GM21390 (cell line): ENCODE data around the gene CUX1.
"Not testable (repeated sequence)": the region's sequence is repeated elsewhere in the genome, so short reads cannot be mapped to it uniquely, and the experiment has no call there.

Source experiments
- ATAC-seq: cut with Tn5 transposase; IDR thresholded peaks from one replicate; pipeline ENCODE4 v1.9.1; 2021; ENCODE audit not compliant: unreplicated experiment

Gene CUX1

GRCh38 chr7:101849314-101849713 is 31.9 kb downstream of the CUX1 start:
- ATAC-seq: not testable (repeated sequence)

DNA sequence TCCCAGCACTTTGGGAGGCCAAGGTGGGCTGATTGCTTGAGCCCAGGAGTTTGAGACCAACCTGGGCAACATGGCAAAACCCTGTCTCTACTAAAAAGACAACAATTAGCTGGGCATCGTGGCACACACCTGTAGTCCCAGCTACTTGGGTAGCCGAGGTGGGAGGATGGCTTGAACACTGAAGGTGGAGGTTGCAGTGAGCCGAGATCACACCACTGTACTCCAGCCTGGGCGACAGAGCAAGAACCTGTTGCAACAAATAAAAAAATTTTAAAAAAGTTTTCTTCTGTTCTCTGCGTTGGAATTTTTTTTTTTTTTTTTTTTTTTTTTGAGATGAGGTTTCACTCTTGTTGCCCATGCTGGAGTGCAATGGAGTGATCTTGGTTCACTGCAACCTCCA is 34.9 kb downstream of the CUX1 start:
- not testable (repeated sequence) for ATAC-seq

DNA sequence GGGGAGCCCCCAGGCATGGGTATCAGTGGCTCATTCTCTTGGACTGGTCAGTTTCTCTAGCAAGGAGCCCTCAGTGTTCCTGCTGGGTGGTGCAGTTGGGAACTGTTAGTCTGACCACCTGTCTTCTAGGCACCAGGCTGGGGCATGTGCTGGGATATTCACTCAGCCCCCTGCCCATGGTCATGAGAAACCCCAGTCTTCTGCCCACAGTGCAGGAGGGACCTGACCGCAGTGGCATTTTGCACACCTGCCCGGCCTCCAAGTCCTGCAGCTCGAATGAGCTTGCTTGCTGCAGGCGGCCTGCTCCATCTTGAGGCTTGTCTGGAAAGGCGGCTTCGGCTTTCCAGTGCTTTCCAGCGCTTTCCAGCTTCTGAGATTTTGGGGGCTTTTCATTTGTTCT is 36.3 kb downstream of the CUX1 start:
- no peak for ATAC-seq

GRCh38 chr7:101854084-101854865 is 36.8 kb downstream of the CUX1 start:
- no peak for ATAC-seq

DNA sequence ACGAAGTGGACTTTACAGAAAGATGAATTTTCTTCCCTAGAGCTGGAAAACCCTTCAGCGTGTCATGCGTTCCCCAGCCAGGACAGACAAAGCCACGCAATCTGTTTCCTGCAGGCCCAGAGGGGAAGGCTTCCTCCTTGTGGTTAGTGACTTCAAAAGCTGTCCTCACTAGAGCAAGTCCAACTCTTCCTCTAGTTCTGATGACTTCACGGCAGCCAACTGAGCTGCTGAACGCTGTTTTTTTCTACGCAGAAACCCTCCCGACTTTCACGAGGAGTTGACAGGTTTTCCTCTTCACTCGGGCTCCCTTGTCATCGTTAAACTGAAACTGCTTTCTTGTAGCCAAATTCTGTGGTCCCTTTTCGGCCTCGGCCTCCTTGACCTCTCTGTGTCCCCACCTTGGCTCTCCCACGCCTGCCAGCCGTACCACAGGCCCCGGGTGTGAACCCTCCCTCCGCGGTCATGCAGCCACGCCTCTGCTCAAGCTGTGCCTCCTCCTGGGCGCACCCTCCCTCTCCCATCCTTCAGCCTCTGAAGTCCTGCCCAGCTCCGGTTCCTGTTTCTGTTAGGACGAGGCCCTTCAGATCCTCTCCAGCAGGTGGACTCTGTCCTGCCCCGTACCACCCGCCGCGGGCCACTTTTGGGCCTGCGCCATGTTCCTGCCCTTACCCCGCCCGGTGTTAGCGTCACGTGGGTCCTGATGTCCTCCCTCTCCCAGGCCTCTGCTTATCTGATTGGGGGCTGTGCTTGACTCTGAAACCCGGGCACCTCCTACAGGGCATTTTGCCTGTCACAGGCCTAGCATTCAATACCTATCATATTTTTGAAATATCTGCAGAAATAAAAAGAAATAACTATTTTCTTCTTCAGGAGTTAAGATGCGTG is 39.3 kb downstream of the CUX1 start:
- peak; percentile 87 for ATAC-seq

DNA sequence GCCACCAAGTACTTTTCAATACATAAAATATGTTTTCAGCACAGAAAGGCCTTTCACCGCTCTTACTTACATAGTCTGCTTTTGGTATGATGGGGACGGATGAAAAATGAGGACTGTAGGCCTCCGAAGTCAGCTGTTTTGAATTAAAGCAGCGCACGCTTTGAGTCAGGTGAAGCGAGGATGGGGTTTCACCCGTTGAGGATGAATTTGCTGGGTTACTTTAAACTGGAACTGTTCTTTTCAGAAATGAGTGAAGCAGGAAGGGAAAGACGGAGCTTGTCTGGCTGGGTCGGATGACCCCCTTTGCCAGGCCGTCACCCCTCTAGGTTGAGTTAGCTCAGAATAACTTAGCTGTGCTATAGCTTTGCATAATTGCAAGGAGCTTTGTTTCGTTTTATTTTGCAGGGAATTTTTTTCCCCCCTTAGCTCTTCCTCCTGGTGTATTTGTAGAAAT is 40.0 kb downstream of the CUX1 start:
- ATAC-seq: no peak

GRCh38 chr7:101858437-101859385 is 41.3 kb downstream of the CUX1 start:
- no peak for ATAC-seq

- ATAC-seq: no peak
These were observed 42.1 kb downstream of the CUX1 start for GRCh38 chr7:101859411-101860106.

DNA sequence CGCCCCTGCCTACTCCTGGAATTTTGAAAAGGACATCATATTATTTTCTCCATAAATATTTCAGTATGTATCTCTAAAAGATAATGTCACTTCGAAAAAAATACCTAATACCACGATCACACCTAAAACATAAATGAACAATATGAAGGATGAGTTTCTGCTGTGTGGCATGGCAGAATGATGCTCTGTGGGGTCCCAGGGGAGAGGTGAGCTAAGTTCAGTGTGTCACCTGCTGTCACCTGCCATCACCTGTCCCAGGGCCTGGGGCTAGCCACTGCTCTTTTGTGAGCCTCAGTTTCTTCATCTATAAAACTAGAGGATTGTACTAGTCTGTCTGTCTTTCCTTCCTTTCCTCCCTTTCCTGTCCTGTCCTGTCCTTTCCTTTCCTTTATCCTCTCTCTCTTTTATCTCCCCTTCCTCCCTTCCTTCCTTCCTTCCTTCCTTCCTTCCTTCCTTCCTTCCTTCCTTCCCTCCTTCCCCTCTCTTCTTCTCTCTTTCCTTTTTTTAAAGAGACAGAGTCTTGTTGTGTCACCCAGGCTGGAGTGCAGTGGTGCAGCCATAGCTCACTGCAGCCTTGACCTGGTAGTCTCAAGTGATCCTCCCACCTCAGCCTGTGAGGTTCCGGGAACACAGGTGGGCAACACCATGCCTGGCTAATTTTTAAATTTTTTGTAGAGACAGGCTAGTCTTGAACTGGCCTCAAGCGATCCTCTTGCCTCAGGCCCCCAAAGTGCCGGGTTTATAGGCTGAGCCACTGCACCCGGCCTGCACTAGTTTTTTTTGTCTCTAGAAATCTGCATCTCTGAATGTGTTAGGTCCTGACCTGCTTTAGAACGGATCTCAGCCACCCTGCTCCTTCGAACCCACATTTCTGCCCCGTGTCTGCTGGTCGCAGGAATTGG is 43.1 kb downstream of the CUX1 start:
- no peak for ATAC-seq

DNA sequence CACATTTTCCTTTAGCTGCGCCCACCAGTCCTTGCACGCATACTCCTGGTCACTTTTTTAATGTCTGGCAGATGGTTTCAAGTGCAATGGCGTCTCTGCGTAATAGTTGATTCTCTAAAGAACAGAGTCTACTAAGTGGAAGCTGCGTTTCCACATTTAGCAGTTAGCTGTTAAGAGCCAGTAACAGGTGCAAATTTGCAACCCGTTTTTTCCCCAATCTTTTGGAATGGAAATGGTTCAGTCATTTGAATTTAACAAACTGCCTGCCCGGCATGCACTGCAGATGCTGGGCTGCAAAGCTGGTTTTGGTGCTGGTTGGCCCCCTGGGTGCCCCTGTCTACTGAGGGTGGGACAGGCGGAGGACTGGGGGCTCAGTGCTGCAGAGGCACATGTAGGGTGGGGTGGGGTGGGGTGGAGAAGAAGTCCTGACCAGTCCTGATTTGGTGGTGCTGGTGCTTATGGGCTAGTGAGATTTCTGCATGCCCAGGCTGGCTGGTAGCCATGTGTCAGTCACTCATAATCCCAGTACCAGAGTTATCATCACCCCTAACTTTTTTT is 43.9 kb downstream of the CUX1 start:
- no peak for ATAC-seq

GRCh38 chr7:101862280-101863220 is 45.1 kb downstream of the CUX1 start:
- no peak for ATAC-seq

GRCh38 chr7:101863598-101863997 is 46.2 kb downstream of the CUX1 start:
- ATAC-seq: no peak

GRCh38 chr7:101864039-101864438 is 46.6 kb downstream of the CUX1 start:
- no peak for ATAC-seq

DNA sequence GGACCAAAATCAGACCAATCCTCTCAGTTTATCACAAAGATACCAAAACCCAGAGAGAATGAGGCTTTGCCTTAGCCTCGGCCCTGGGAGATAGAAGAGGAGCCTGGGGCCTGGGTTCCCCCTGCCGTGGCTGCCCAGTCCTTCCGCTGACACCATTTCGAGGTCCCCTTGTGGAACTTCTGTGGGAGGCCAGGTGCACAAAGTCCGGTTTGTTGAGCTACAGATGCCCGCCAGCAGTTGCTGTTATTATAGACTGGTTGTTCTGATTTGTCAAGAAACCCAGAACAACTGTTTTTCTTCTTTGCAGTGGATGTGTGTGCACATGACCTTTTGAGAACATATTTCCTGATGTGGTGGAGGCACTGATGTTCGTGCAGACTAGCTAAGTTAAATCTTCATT is 47.6 kb downstream of the CUX1 start:
- ATAC-seq: no peak

DNA sequence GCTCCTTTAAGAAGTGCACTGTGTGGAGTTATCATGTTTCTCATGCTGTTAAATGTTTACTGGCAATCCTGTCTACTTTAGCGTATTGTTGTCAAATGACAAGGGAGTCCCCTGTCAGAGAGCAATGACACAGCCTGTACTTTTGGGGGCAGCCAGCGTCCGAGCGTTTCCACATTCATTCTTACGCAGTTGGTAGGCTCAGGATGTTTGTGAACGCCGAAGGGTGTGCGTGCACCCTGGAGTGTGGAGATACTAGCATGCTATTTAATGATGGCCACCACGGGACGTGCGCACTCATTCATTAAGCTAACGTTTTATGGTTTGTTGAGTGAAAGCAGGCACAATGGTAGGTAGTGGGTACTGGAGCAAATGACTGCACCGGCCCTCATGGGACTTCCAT is 48.0 kb downstream of the CUX1 start:
- no peak for ATAC-seq

DNA sequence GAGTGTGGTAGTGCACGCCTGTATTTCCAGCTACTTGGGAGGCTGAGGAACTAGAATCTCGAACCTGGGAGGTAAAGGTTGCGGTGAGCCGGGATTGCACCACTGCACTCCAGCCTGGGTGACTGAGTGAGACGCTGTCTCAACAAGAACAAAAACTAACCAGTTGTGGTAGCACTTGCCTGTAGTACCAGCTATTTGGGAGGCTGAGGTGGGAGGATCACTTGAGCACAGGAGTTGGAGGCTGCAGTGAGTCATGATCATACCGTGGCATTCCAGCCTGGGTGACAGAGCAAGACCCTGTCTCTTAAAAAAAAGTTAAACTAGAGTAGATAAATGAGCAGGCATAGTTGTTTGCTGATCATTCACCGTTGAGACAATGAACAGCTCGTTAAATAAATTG is 48.9 kb downstream of the CUX1 start:
- no peak for ATAC-seq

DNA sequence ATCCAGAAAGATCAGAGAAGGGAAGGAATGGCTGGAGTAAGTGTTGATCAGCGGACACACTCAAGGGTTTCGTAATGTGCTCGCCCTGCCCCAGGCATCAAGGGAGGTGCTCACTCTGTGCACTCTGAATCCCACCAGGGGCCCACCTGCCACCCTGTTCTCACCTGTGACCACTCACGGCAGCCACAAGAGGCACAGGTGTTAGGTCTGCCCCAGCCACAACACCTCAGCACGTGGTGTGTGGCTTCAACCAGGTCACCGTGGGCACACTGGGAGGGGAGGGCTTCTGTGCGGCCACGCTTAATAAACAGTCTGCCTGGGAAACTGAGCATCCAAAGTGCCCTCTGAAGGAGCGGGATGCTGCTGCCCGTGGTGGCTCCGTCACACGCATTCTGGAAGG is 49.8 kb downstream of the CUX1 start:
- ATAC-seq: no peak

GRCh38 chr7:101867681-101868080 is 50.3 kb downstream of the CUX1 start:
- not testable (repeated sequence) for ATAC-seq
